Activated CD4-positive, CD25-positive, alpha-beta regulatory T cell treated with anti-CD3 and anti-CD28 coated beads, Interleukin-2, amount 50 U/mL, for 24 hours (primary cell): ENCODE results near the gene KCNH4.
"Not testable (repeated sequence)": the region's sequence is repeated elsewhere in the genome, so short reads cannot be mapped to it uniquely, and the experiment has no call there.

Source experiments
- ATAC-seq, 2 donors: fragments of 150-1000 bp; cut with Tn5 transposase; one replicate each; pipeline ENCODE4 v1.10.0; 2021; ENCODE audit warnings: mild to moderate bottlenecking in 1 of 2, moderate library complexity in 1 of 2

The KCNH4 gene

DNA sequence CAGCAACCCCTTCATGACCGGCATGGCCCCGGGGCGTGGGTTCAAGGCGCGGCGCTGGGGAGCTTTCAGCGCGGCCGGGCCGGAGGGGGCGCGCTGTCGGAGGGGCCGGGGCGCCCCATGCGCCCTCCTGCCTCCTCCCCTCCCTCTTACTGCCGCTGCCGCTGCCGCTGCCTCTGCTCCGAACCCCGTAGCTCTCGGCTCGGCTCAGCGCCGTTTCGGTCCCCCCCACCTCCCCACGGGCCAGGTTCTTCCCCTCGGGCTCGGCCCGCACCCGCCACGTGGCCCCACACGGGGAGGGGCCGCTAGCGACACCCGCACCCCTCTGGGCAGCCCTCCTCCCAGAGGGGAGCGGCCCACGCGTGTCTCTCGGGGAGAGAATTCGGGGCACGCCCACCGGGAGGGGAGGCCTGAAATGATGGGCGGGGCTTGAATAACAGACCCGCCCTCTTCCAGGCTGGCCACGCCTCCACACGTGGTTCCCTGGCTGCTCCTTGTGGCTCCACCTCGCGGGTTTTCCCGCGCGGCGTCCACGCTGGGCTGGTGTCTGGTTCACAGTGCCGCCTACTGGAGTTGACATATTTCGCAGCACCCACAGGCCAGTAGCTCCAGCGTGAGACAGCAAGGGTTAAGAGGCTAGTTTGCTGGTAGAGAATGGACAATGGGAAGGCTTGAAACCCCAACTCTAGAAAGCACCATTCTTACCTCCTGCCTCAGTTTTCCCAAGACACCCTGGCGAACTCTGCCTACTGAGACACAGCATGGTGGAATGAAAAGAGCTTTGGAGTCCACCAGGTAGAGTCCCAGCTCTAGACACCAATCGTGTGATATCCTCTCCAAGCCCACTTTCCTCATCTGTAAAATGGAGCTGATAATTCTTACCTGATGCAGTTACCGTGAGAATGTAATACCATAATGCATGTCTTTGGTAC is at the start of gene KCNH4:
TSS of gene KCNH4 (minus strand) at position 221 of the 929 bp plus-strand sequence. CDS start at position 24, 197 bp downstream.
- ATAC-seq = peak; percentile 62 to 64

DNA sequence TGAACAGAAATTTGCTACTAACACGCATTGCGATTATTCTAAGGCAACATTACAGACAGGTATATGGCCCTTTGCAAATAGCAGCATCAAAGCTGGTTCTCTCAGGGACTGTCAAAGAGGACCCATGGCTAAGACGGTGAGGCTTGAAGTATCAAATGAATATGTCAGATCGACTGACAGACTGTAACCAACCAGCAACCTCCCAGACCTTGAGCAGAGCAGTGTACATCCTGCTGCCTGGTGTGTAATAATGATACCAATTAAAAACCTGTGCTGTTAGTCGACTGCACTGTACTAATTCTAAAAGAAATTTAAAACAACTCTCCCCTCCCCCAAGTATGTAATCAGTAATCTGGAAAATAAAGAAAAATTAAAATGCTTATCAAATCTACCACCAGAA is 49.3 kb upstream of the KCNH4 start:
- peak; percentile 88 to 91 for ATAC-seq

- no peak for ATAC-seq
These were observed 47.1 kb upstream of the KCNH4 start for GRCh38 chr17:42227849-42228700.

DNA sequence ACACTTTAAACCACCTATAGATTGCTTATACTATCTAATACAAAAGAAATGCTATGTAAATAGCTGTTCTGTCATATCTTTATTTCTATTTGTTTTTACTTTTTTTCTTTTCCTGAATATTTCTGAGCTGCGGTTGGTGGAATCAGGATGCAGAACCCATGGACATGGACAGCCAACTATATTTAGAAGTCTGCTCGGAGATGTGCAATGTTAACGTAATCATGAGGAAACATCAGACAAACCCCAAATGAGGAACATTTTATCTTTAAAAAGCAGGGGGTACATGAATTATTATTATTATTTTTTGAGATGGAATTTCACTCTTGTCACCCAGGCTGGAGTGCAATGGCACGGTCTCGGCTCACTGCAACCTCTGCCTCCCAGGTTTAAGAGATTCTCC is 44.7 kb upstream of the KCNH4 start:
- ATAC-seq = no peak

DNA sequence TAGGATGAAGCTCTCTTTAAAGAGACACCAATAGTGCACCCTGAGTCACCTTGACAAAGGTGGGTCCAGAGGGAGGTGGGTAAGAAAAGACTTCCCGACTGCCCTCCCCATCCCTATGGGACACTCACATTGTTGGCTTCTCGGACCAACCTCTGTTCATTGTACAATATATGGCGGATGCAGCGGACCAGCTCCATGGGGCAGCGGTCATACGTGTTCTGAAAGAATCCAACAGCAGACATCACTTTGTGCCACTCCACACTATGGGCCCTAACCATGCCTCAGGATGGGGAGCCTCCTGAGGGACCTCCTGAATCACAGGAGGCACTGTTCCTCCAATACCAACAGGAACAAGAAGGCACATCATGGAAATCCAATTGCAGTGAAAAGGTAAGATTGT is 43.7 kb upstream of the KCNH4 start:
- ATAC-seq = no peak

DNA sequence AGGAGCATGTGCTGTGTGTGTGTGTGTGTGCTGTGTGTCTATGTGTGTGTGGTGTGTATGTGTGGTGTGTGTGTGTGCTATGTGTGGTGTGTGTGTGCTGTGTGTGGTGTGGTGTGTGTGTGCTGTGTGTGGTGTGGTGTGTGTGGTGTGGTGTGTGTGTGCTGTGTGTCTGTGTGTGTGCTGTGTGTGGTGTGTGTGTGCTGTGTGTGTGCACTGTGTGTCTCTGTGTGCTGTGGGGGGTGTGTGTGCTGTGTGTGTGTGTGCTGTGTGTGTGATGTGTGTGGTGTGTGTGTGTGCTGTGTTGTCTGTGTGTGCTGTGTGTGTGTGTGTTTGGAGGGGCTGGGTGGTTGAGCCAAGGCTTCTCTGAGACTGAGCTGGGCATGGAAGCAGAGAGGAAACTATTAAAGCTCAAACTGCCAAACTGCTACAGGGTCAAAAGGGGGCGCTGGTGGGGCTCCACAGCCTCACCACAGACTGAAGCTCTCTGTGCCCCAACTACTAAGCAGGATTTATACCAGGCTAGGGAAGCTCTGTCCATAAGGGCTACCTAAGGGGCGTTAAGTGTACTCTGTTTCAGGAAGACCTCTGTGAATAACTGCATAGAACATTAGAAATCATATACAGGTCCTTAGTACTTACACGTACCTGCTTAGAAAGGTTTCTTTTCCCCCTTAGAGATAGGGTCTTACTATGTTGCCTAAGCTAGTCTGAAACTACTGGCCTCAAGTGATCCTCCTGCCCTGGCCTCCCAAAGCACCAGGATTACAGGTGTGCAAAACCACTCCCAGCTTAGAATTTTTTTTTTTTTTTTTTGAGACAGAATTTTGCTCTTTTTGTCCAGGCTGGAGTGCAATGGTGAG is 41.2 kb upstream of the KCNH4 start:
- peak; percentile 74 to 83 for ATAC-seq

GRCh38 chr17:42219280-42219679 is 38.3 kb upstream of the KCNH4 start:
- not testable (repeated sequence) for ATAC-seq

DNA sequence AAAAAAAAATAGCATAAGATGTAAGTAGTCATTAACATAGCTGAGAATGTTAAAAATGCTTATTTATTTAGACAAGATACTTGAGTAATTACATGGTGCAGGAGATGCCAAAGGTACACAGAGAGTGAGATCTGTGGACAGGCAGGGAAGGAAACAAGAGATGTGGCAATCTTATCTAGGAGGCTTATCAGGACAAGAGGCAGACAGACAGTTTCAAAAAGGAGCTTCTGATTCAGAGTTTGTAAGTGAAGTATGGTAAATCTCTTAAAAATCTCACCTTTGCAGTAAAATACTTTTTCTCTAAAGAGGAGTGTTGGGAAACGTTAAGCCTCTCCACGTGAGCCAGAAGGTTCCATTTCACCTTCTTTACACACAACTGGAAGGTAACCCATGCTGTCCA is 33.2 kb upstream of the KCNH4 start:
- ATAC-seq = no peak

DNA sequence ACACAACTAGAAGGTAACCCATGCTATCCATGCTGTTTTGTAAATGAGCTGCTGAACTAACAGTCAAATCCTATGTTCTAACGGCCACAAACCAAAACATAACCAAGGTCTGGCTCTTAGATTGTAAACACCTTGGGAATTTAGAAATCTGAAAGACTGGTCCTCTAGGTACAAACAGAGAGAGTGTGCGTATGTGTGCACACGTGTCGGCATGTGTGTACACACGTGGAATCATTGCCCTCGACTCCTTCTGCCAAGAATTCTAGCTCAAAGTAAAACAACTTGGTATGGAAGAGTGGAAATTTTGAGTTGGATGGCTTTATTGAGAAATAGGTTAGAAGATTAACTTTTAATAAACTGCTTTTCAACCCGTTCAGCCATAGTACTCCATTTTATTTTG is 31.4 kb upstream of the KCNH4 start:
- no peak for ATAC-seq

- ATAC-seq = not testable (repeated sequence)
These were observed 31.0 kb upstream of the KCNH4 start for GRCh38 chr17:42211921-42212341.

DNA sequence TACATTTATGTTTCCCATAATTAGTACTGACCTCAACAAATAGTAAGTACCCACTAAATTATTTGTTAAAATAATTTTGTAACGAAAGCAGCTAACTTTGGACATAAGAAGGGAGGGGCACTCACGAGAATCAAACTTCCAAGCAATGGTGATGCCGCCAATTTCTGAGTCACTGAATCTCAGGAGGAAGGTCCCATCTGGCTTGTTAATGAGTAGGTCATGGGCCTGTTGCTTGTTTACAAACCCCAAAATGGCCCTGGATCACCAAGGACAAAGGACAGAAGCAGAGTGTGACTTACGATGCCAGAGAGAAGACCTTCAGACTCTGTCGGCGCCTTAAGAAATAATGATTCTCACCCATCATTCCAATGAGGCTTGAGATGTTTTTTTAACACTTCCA is 29.1 kb upstream of the KCNH4 start:
- no peak for ATAC-seq

- ATAC-seq = not testable (repeated sequence)
These were observed 25.2 kb upstream of the KCNH4 start for GRCh38 chr17:42206153-42206612.

DNA sequence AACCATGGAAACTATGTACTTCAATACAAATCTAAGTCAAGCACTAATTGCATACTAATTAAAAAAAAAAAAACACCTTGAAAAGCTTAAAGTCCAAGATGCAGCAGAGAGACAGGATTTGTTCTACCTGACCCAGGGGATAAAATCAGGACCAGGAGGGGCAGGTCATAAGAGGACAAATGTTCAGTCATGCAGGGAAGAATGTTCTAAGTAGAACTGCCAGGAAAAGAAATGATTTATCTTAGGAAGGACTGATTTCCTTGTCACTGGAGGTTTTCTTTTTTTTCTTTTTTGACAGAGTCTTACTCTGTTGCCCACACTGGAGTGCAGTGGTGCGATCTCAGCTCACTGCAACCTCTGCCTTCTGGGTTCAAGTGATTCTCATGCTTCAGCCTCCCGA is 22.4 kb upstream of the KCNH4 start:
- no peak for ATAC-seq

GRCh38 chr17:42202696-42203095 is 21.8 kb upstream of the KCNH4 start:
- no peak for ATAC-seq

DNA sequence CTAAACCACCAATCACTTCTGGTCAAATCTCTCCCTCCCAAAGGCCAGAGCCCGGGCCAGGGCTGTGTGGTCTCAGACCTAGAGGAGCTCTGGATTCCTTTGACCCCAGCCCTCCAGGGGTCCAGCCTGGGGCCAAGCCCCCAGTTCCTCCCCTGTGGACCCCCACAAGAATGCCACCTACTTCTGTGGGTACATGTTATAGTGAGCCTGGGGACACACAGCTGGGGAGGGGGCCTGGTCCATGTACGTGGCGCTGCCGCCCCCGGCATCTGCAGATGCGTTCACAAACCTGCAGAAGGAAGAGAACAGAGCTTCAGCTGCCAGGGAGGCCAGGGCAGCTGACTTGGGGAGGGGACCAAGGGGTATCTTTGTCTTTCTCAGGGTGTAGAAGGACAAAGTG is 21.2 kb upstream of the KCNH4 start:
- ATAC-seq = no peak

GRCh38 chr17:42201458-42201772 is 20.5 kb upstream of the KCNH4 start:
- ATAC-seq = no peak

DNA sequence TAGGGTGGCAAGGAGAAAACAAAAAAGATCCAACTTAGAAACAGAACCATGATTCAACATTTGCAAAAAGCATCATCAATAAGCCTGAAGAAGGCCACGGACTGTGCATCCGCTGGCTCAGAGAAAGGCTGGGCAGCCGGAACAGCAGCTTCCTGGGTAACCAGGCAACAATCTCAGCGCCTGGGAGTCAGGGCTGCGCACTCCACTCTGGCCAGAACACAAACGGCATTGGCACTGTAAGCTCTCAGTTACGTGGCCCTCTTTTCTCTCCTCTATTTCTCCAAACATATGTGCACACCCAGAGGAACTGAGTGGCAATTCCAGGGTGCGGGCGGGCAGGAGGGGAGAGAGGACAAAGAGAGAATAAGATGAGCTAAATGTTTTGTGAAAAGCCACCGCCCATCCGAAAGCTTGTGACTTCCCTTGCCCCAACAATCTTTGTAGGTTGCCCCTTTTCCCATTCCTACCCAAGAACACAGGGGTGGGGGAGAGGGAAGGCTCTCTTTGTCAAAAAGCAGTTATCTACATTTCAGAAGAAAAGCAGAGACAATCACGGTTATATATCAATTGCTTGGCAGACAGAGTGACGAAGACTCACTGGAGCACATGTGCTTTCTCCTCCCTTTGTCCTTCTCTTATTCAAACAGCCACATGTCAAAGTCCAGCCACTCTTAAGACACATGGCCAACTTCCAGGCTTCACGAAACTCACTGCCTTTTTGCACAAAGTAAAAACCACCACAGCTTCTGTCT is 19.9 kb upstream of the KCNH4 start:
- ATAC-seq = no peak

DNA sequence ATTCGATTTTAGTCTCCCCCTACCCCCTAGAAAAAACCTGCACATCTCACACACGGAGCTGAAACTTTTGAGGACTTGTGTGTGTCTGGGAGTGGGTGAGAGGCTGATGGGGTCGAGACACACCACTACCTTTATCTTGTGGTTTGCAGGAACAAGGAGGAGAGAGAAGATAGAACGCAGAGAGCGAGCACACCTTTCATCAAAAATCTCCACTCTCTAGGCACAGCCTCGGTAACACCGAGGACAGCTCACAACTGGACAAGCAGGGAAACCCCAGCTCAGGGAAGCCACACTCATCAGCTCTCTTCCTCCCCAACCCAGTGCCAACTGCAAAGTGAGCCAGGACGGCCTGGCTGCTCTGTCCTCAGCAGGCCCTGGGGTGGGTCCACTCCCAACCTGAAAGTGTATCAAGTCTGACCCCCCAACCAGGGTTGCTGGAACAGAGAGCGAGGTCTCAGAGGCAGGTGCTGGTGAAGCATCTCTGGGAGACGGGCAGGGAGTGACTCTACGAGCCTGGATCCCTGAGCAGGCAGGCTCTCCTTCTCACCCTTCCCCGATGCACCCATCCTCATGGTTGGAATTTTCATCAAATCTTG is 18.6 kb upstream of the KCNH4 start:
- no peak for ATAC-seq

GRCh38 chr17:42198897-42199296 is 18.0 kb upstream of the KCNH4 start:
- no peak for ATAC-seq

GRCh38 chr17:42197564-42198156 is 16.7 kb upstream of the KCNH4 start:
- no peak for ATAC-seq
